Measurements from ENCODE around the gene NENF.

NENF gene

DNA sequence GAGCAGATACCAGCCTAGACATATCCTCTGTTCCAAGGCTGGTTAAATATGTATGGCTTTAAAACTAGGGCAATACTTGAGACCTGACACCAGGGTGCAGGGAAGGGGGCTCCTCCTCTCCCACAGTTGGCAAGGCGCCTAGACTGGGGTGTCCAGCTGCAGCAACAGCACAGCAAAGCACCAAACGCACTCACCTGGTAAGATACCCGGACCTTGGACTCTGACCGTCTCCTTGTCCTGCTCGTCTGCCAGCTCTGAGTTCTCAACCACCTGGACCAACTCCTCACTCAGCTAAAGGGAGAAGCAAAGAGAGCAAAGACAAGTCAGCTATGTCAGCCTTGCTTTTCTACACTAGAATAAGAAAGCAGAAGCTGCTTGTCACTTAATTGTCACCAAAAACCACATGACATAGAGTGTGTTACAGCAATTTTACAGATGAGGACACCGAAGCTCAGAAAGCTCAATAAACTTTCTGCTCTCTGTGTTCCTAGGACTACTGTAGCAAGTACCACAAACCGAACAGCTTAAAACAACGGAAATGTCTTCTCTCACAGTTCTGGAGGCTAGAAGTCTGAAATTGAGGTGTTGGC lies 22.4 kb upstream of the NENF start:
- no peak overlapping the region for H3K4me3 ChIP-seq (ENCODE audit: low read depth in 1 of 2, low read length in 2 of 2)
- H3K9ac ChIP-seq (ENCODE audit: low read depth in 1 of 2, low read length in 2 of 2), result no peak overlapping the region
- peaks cover 0 to 31% of the 10 kb centered on the region in 2 donors for H3K36me3 ChIP-seq (ENCODE audit: control insufficient read depth in 1 of 2, insufficient read depth in 2 of 2, low read length in 2 of 2)
- peaks cover 13% of the 10 kb centered on the region in 2 donors for H3K4me1 ChIP-seq (ENCODE audit: control insufficient read depth in 1 of 2, insufficient read depth in 2 of 2, low read length in 2 of 2)
- H3K9me3 ChIP-seq (ENCODE audit: control insufficient read depth in 1 of 2, low read length in 2 of 2), result no peaks in the 10 kb centered on the region
- H3K27ac ChIP-seq (ENCODE audit: low read depth, low read length), result no peak overlapping the region
- H3K27me3 ChIP-seq (ENCODE audit: control insufficient read depth in 1 of 2, insufficient read depth in 2 of 2, low read length in 2 of 2), result no peaks in the 10 kb centered on the region

- H3K36me3 ChIP-seq (ENCODE audit: control insufficient read depth in 1 of 2, insufficient read depth in 2 of 2, low read length in 2 of 2), result peaks cover 0 to 23% of the 10 kb centered on the region in 2 donors
- H3K9ac ChIP-seq (ENCODE audit: low read depth in 1 of 2, low read length in 2 of 2), result no peak overlapping the region
- H3K9me3 ChIP-seq (ENCODE audit: control insufficient read depth in 1 of 2, low read length in 2 of 2), result no peaks in the 10 kb centered on the region
- no peaks in the 10 kb centered on the region for H3K27me3 ChIP-seq (ENCODE audit: control insufficient read depth in 1 of 2, insufficient read depth in 2 of 2, low read length in 2 of 2)
- no peak overlapping the region for H3K4me3 ChIP-seq (ENCODE audit: low read depth in 1 of 2, low read length in 2 of 2)
- H3K27ac ChIP-seq (ENCODE audit: low read depth, low read length), result no peak overlapping the region
- H3K4me1 ChIP-seq (ENCODE audit: control insufficient read depth in 1 of 2, insufficient read depth in 2 of 2, low read length in 2 of 2), result peaks cover 13% of the 10 kb centered on the region in 2 donors
Observed at GRCh38 chr1:212412374-212412773, 20.3 kb upstream of the NENF start.

DNA sequence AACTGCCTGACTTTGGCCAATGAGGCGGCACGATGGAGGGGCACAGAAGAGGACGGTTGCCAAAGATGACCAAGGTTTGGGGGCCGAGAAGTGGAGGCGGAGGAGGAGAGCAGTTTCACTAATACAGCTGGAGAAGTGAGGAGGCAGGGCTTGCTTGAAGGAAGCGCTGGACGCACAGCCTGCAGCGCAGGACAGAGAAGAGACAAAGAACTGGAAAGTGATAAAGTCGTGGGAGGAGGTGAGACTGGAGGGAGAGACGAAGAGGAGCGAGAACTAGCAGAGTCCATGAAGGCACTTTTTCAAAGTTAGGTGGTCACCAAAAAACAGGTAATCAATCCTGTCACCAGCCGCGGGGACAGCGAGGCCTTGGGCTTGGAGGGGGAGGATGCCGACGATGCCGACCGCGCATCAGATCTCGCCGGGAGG lies 18.8 kb upstream of the NENF start:
- Histone ChIP-seq H3K4me3 (ENCODE audit: low read depth in 1 of 2, low read length in 2 of 2) (peak overlapping the region; percentile 84 to 96), H3K9ac (ENCODE audit: low read depth in 1 of 2, low read length in 2 of 2) (peak overlapping the region; percentile 39 to 69), H3K9me3 (ENCODE audit: control insufficient read depth in 1 of 2, low read length in 2 of 2) (no peaks in the 10 kb centered on the region), H3K27ac (ENCODE audit: low read depth, low read length) (no peak overlapping the region), H3K36me3 (ENCODE audit: control insufficient read depth in 1 of 2, insufficient read depth in 2 of 2, low read length in 2 of 2) (peaks cover 0 to 18% of the 10 kb centered on the region in 2 donors), H3K4me1 (ENCODE audit: control insufficient read depth in 1 of 2, insufficient read depth in 2 of 2, low read length in 2 of 2) (peaks cover 13% of the 10 kb centered on the region in 2 donors), H3K27me3 (ENCODE audit: control insufficient read depth in 1 of 2, insufficient read depth in 2 of 2, low read length in 2 of 2) (no peaks in the 10 kb centered on the region)

GRCh38 chr1:212414328-212415106 lies 18.2 kb upstream of the NENF start, which contains the start of gene PACC1:
PACC1 (minus strand) TSS chr1:212414886; CDS start chr1:212414757, 129 bp downstream.
- Histone ChIP-seq H3K27me3 (ENCODE audit: control insufficient read depth in 1 of 2, insufficient read depth in 2 of 2, low read length in 2 of 2) (no peaks in the 10 kb centered on the region), H3K9me3 (ENCODE audit: control insufficient read depth in 1 of 2, low read length in 2 of 2) (no peaks in the 10 kb centered on the region), H3K36me3 (ENCODE audit: control insufficient read depth in 1 of 2, insufficient read depth in 2 of 2, low read length in 2 of 2) (peaks cover 0 to 13% of the 10 kb centered on the region in 2 donors), H3K27ac (ENCODE audit: low read depth, low read length) (peak within 1 kb of the TSS; percentile 32), H3K9ac (ENCODE audit: low read depth in 1 of 2, low read length in 2 of 2) (peak within 1 kb of the TSS; percentile 39 to 69), H3K4me1 (ENCODE audit: control insufficient read depth in 1 of 2, insufficient read depth in 2 of 2, low read length in 2 of 2) (peaks cover 13% of the 10 kb centered on the region in 2 donors), H3K4me3 (ENCODE audit: low read depth in 1 of 2, low read length in 2 of 2) (peak within 1 kb of the TSS; percentile 84 to 96)

GRCh38 chr1:212415107-212415841 lies 17.4 kb upstream of the NENF start:
- peak overlapping the region; percentile 39 to 69 for H3K9ac ChIP-seq (ENCODE audit: low read depth in 1 of 2, low read length in 2 of 2)
- no peak overlapping the region for H3K27ac ChIP-seq (ENCODE audit: low read depth, low read length)
- H3K27me3 ChIP-seq (ENCODE audit: control insufficient read depth in 1 of 2, insufficient read depth in 2 of 2, low read length in 2 of 2), result no peaks in the 10 kb centered on the region
- no peaks in the 10 kb centered on the region for H3K9me3 ChIP-seq (ENCODE audit: control insufficient read depth in 1 of 2, low read length in 2 of 2)
- H3K36me3 ChIP-seq (ENCODE audit: control insufficient read depth in 1 of 2, insufficient read depth in 2 of 2, low read length in 2 of 2), result peaks cover 0 to 5% of the 10 kb centered on the region in 2 donors
- H3K4me3 ChIP-seq (ENCODE audit: low read depth in 1 of 2, low read length in 2 of 2), result peak overlapping the region; percentile 84 to 96
- H3K4me1 ChIP-seq (ENCODE audit: control insufficient read depth in 1 of 2, insufficient read depth in 2 of 2, low read length in 2 of 2), result peaks cover 13% of the 10 kb centered on the region in 2 donors

DNA sequence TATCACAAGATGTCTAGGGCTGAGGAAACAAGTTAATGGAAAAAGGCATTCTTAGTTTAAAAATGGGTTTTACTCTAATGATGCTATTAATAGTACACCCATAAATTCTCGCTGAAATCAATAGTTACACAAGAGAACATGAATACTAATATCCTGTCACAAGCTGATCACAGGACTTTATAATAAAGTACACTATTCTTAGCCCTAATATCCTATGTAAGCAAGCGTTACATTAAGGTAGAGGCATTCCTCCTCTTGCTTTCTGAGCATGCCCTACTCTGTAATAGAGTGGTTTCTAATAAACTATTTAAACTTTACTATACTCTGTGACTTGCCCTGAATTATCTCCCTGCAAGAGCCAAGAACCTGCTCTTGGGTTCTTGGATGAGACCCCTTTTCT lies 11.6 kb upstream of the NENF start:
- Histone ChIP-seq H3K9me3 (ENCODE audit: control insufficient read depth in 1 of 2, low read length in 2 of 2) (no peaks in the 10 kb centered on the region), H3K9ac (ENCODE audit: low read depth in 1 of 2, low read length in 2 of 2) (no peak overlapping the region), H3K27me3 (ENCODE audit: control insufficient read depth in 1 of 2, insufficient read depth in 2 of 2, low read length in 2 of 2) (no peaks in the 10 kb centered on the region), H3K27ac (ENCODE audit: low read depth, low read length) (no peak overlapping the region), H3K36me3 (ENCODE audit: control insufficient read depth in 1 of 2, insufficient read depth in 2 of 2, low read length in 2 of 2) (no peaks in the 10 kb centered on the region), H3K4me3 (ENCODE audit: low read depth in 1 of 2, low read length in 2 of 2) (no peak overlapping the region), H3K4me1 (ENCODE audit: control insufficient read depth in 1 of 2, insufficient read depth in 2 of 2, low read length in 2 of 2) (no peaks in the 10 kb centered on the region)

DNA sequence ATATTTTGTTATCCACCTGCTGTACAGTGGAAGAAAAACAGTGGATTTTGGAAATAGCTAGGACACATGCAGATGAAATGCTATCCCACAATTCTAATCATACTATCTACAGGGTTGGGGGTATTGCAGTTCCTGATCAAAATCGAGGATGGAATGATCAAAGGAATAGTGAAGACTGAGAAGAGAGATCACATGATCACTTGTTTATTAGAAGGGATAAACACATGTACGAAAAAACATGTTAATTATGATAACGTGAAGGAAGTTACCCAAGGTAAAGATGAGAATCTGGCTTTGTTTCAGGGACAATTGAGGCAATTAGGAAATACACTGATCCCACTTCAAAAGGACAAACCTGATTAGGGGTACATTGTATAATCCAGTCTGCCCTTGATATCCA lies 8.8 kb upstream of the NENF start:
- no peaks in the 10 kb centered on the region for H3K27me3 ChIP-seq (ENCODE audit: control insufficient read depth in 1 of 2, insufficient read depth in 2 of 2, low read length in 2 of 2)
- no peaks in the 10 kb centered on the region for H3K36me3 ChIP-seq (ENCODE audit: control insufficient read depth in 1 of 2, insufficient read depth in 2 of 2, low read length in 2 of 2)
- no peak overlapping the region for H3K27ac ChIP-seq (ENCODE audit: low read depth, low read length)
- no peaks in the 10 kb centered on the region for H3K4me1 ChIP-seq (ENCODE audit: control insufficient read depth in 1 of 2, insufficient read depth in 2 of 2, low read length in 2 of 2)
- no peaks in the 10 kb centered on the region for H3K9me3 ChIP-seq (ENCODE audit: control insufficient read depth in 1 of 2, low read length in 2 of 2)
- H3K9ac ChIP-seq (ENCODE audit: low read depth in 1 of 2, low read length in 2 of 2), result no peak overlapping the region
- H3K4me3 ChIP-seq (ENCODE audit: low read depth in 1 of 2, low read length in 2 of 2), result no peak overlapping the region

GRCh38 chr1:212428496-212428895 lies 4.2 kb upstream of the NENF start:
- no peaks in the 10 kb centered on the region for H3K36me3 ChIP-seq (ENCODE audit: control insufficient read depth in 1 of 2, insufficient read depth in 2 of 2, low read length in 2 of 2)
- no peak overlapping the region for H3K27ac ChIP-seq (ENCODE audit: low read depth, low read length)
- no peaks in the 10 kb centered on the region for H3K9me3 ChIP-seq (ENCODE audit: control insufficient read depth in 1 of 2, low read length in 2 of 2)
- H3K9ac ChIP-seq (ENCODE audit: low read depth in 1 of 2, low read length in 2 of 2), result no peak overlapping the region
- peaks cover 15 to 20% of the 10 kb centered on the region in 2 donors for H3K4me1 ChIP-seq (ENCODE audit: control insufficient read depth in 1 of 2, insufficient read depth in 2 of 2, low read length in 2 of 2)
- no peaks in the 10 kb centered on the region for H3K27me3 ChIP-seq (ENCODE audit: control insufficient read depth in 1 of 2, insufficient read depth in 2 of 2, low read length in 2 of 2)
- H3K4me3 ChIP-seq (ENCODE audit: low read depth in 1 of 2, low read length in 2 of 2), result no peak overlapping the region

- Histone ChIP-seq H3K27me3 (ENCODE audit: control insufficient read depth in 1 of 2, insufficient read depth in 2 of 2, low read length in 2 of 2) (no peaks in the 10 kb centered on the region), H3K36me3 (ENCODE audit: control insufficient read depth in 1 of 2, insufficient read depth in 2 of 2, low read length in 2 of 2) (no peaks in the 10 kb centered on the region), H3K27ac (ENCODE audit: low read depth, low read length) (no peak overlapping the region), H3K9ac (ENCODE audit: low read depth in 1 of 2, low read length in 2 of 2) (no peak overlapping the region), H3K4me1 (ENCODE audit: control insufficient read depth in 1 of 2, insufficient read depth in 2 of 2, low read length in 2 of 2) (peaks cover 24 to 30% of the 10 kb centered on the region in 2 donors), H3K9me3 (ENCODE audit: control insufficient read depth in 1 of 2, low read length in 2 of 2) (no peaks in the 10 kb centered on the region), H3K4me3 (ENCODE audit: low read depth in 1 of 2, low read length in 2 of 2) (no peak overlapping the region)
Observed at GRCh38 chr1:212430416-212430815, 2.3 kb upstream of the NENF start.

DNA sequence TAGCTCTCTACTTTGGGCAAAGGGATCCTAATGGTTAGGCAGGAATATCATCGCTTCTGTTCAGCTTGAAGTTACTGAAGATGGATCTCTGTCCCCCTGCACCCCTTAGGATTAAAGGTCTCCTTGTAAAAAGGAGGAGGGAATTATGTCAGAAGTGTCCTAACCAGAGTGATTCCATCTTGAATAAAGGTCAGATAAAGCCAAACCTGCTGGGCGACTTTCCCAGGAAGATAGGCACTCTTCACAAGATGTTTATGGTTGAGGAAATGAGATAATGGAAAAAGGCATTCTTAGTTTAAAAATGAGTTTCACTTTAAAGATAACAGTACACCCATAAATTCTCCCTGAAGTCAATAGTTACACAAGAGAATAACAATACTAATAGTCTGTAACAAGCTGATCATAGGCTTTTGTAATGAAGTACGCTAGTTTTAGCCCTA lies 1.7 kb upstream of the NENF start:
- Histone ChIP-seq H3K9me3 (ENCODE audit: control insufficient read depth in 1 of 2, low read length in 2 of 2) (no peaks in the 10 kb centered on the region), H3K27me3 (ENCODE audit: control insufficient read depth in 1 of 2, insufficient read depth in 2 of 2, low read length in 2 of 2) (no peaks in the 10 kb centered on the region), H3K27ac (ENCODE audit: low read depth, low read length) (no peak overlapping the region), H3K9ac (ENCODE audit: low read depth in 1 of 2, low read length in 2 of 2) (no peak overlapping the region), H3K4me3 (ENCODE audit: low read depth in 1 of 2, low read length in 2 of 2) (no peak overlapping the region), H3K4me1 (ENCODE audit: control insufficient read depth in 1 of 2, insufficient read depth in 2 of 2, low read length in 2 of 2) (peaks cover 24 to 30% of the 10 kb centered on the region in 2 donors), H3K36me3 (ENCODE audit: control insufficient read depth in 1 of 2, insufficient read depth in 2 of 2, low read length in 2 of 2) (no peaks in the 10 kb centered on the region)
